Gastroesophageal sphincter (tissue), 4 donors: Measurements from ENCODE around the gene CD8B2. TPM values are rescaled to one million over a fixed set of nuclear protein-coding genes. Genes with fewer than 3 reads are reported as not detected.
"Not testable (repeated sequence)": the region's sequence is repeated elsewhere in the genome, so short reads cannot be mapped to it uniquely, and the experiment has no call there.

Experiments
- ATAC-seq: fragments of 150-250 bp; one replicate; pipeline ENCODE4 v1.9.1; 2016; ENCODE audit warnings: mild to moderate bottlenecking, moderate library complexity
- H3K27ac ChIP-seq, 4 donors: fragments of 200-600 bp; sonication (generic) in 3 of 4; 1 replicate in 3 of 4; 2 replicates in 1 of 4; pipeline ENCODE4 v1.5.1; 2016 to 2019
- H3K27me3 ChIP-seq: fragments of 200-600 bp; sonication (generic); one replicate; pipeline ENCODE4 v1.5.1; 2019
- H3K36me3 ChIP-seq, 2 donors: fragments of 200-600 bp; sonication (generic); one replicate each; pipeline ENCODE4 v1.5.1; 2019; ENCODE audit warnings: control low read depth in 1 of 2
- H3K4me1 ChIP-seq, 3 donors: fragments of 200-600 bp; sonication (generic); 1 replicate in 2 of 3; 2 replicates in 1 of 3; pipeline ENCODE4 v1.5.1; 2016 to 2019; ENCODE audit warnings: control low read depth in 2 of 3
- H3K4me3 ChIP-seq, 2 donors: fragments of 200-600 bp; sonication (generic); one replicate each; pipeline ENCODE4 v1.5.1; 2019; ENCODE audit warnings: mild to moderate bottlenecking in 1 of 2, moderate library complexity in 1 of 2
- H3K9me3 ChIP-seq, 3 donors: fragments of 200-600 bp; sonication (generic); one replicate each; pipeline ENCODE4 v1.5.1; 2017 to 2019; ENCODE audit warnings: control low read depth in 2 of 3
- CTCF ChIP-seq, 4 experiments: fragments of 200-600 bp in 2 of 4; fragments of 450-650 bp in 2 of 4; sonication (generic) in 1 of 4; IDR thresholded peaks; one replicate each; pipeline ENCODE4 v1.5.1; 2017 to 2019; ENCODE audit warnings: antibody characterized with exemption in 4 of 4, mild to moderate bottlenecking in 2 of 4, moderate library complexity in 2 of 4
- WGBS, 2 donors: methylation state at CpG; one replicate each; pipeline ENCODE4 v1.1.5; 2018; ENCODE audit warnings: low coverage in 1 of 2; 5-methylcytosine and 5-hydroxymethylcytosine counted together
- total RNA-seq, 4 donors: library from RNA; depleted of rRNA; stranded (reverse); fragments of >200 nt; gene quantifications; one replicate each; pipeline ENCODE4 v1.1.0, GENCODE V29; 2016

The CD8B2 gene
- total RNA-seq = under 1 TPM in 2 of 4 donors, not detected in 2; 0.08 to 0.13 TPM

DNA sequence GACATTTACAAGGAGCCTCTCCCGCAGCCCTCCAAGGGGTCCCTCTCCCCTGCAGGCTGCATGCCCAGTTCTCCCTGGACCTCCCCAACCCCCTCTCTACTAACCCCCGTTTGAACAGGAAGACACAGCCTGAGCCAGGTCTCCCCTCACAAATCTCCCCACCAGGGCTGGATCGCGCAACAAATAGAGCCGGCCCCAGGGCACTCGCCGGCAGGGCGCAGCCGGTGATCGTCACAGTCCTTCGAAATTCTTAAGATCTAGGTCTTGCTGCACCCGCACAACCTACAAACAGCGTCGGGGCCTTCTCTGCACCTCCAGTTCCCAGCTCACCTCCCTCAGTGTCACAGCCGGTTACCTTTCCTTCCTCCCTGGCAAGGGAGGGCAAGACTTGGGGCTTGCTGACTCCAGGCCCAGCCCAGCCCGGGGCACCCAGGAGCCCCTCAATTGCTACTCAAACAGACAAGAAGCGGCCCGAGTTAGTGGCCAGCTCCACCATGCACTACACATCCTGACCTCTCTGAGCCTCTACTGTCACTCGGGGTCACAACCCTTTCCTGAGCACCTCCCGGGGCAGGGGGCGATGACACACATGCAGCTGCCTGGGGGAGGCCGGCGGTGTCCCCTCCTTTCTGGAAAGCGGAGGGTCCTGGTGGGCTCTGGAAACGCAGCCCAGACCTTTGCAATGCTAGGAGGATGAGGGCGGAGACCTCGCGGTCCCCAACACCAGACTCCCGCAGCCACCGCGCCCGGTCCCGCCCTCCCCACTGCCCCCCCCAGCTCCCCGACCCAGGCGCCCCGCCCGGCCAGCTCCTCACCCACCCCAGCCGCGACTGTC lies at the start of gene CD8B2:
Gene CD8B2 (plus strand): TSS at position 814 of the 835 bp plus-strand sequence. CDS start 63 bp downstream, outside the sequence.
- not testable (repeated sequence) for H3K9me3 ChIP-seq, ATAC-seq, H3K4me3 ChIP-seq, H3K4me1 ChIP-seq, H3K27ac ChIP-seq, H3K36me3 ChIP-seq
- peaks cover 20% of the 10 kb centered on the region for H3K27me3 ChIP-seq
- no CpG with 5 or more reads among the region's 39 CpGs for WGBS, 2 donors

GRCh38 chr2:106461882-106462281 lies 25.3 kb upstream of the CD8B2 start:
- 85 to 100% methylated on average over 1 to 4 of the region's 10 CpGs for WGBS, 2 donors

DNA sequence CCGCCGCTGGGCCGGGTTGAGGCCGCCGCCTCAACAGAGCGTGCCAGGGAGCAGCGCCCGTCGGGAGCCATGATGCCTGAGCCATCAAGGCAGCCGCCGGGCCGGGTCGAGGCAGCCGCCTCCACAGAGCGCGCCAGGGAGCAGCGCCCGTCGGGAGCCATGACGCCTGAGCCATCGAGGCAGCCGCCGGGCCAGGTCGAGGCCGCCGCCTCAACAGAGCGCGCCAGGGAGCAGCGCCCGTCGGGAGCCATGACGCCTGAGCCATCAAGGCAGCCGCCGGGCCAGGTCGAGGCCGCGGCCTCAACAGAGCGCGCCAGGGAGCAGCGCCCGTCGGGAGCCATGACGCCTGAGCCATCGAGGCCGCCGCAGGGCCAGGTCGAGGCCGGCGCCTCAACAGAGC lies 19.6 kb upstream of the CD8B2 start:
- H3K9me3 ChIP-seq, ATAC-seq, H3K27ac ChIP-seq, H3K4me3 ChIP-seq, H3K36me3 ChIP-seq, H3K4me1 ChIP-seq, H3K27me3 ChIP-seq: not testable (repeated sequence)
- WGBS, 2 donors = 96% methylated on average over 5 of the region's 49 CpGs; no CpG with 5 or more reads in 1 of the 2 donors

More at GRCh38 chr2:106461882-106462281, 25.3 kb upstream of the CD8B2 start:
- not testable (repeated sequence) for H3K36me3 ChIP-seq, H3K27ac ChIP-seq, H3K9me3 ChIP-seq, H3K27me3 ChIP-seq, H3K4me1 ChIP-seq, ATAC-seq, H3K4me3 ChIP-seq

- H3K4me1 ChIP-seq, H3K27ac ChIP-seq, ATAC-seq, H3K27me3 ChIP-seq, H3K4me3 ChIP-seq, H3K9me3 ChIP-seq, H3K36me3 ChIP-seq: not testable (repeated sequence)
- WGBS, 2 donors = no CpG with 5 or more reads among the region's 45 CpGs
Observed at GRCh38 chr2:106468107-106468506, 19.1 kb upstream of the CD8B2 start, which contains the start of gene RGPD3. Gene RGPD3 (minus strand): TSS chr2:106468413. CDS start chr2:106468288, 125 bp downstream.

GRCh38 chr2:106470658-106471057 lies 16.5 kb upstream of the CD8B2 start:
- H3K9me3 ChIP-seq, H3K27me3 ChIP-seq, H3K4me1 ChIP-seq, H3K36me3 ChIP-seq, H3K27ac ChIP-seq, H3K4me3 ChIP-seq, ATAC-seq: not testable (repeated sequence)
- peak in 2 of 4 experiments; percentile 17 to 45 for TF ChIP-seq CTCF (IDR thresholded peaks at IDR 0.05)
- 0% methylated on average over 2 of the region's 4 CpGs; no CpG with 5 or more reads in 1 of the 2 donors for WGBS, 2 donors

DNA sequence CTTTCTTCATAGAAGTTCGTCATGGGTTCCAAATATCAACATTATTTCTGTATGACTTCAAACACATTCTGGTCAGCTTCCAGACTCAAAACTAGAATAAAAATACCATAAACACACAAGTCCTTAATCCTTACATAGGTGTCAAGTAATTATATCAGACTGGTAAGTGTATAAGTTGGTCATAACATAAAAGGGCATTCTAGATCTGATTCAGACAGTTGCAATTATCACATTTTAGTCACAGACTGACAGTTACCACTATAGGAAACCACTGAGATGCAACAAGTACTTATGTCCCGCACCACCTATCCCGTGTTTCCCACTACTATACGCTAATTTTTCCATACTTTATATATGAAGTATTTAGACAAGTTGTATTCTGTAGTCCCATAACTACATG lies 9.5 kb upstream of the CD8B2 start:
- not testable (repeated sequence) for H3K36me3 ChIP-seq, H3K4me1 ChIP-seq, H3K9me3 ChIP-seq, H3K4me3 ChIP-seq, ATAC-seq, H3K27ac ChIP-seq, H3K27me3 ChIP-seq
- 80 to 92% methylated on average over 1 of the region's 4 CpGs for WGBS, 2 donors

- not testable (repeated sequence) for H3K36me3 ChIP-seq, H3K27me3 ChIP-seq, H3K27ac ChIP-seq, H3K9me3 ChIP-seq, ATAC-seq, H3K4me1 ChIP-seq, H3K4me3 ChIP-seq
- no CpG with 5 or more reads among the region's 1 CpG for WGBS, 2 donors
Observed at GRCh38 chr2:106479563-106479962, 7.6 kb upstream of the CD8B2 start.

- H3K27ac ChIP-seq, H3K36me3 ChIP-seq, ATAC-seq, H3K4me1 ChIP-seq, H3K9me3 ChIP-seq, H3K4me3 ChIP-seq: not testable (repeated sequence)
- WGBS, 2 donors = 58% methylated on average over 9 of the region's 44 CpGs; no CpG with 5 or more reads in 1 of the 2 donors
- H3K27me3 ChIP-seq = peaks cover 20% of the 10 kb centered on the region
Observed at GRCh38 chr2:106487386-106488191, 425 bp downstream of the CD8B2 start.

GRCh38 chr2:106489701-106490100 lies 2.5 kb downstream of the CD8B2 start:
- ATAC-seq, H3K9me3 ChIP-seq, H3K4me1 ChIP-seq, H3K36me3 ChIP-seq, H3K27ac ChIP-seq, H3K4me3 ChIP-seq: not testable (repeated sequence)
- no CpG with 5 or more reads among the region's 6 CpGs for WGBS, 2 donors
- H3K27me3 ChIP-seq = peaks cover 20% of the 10 kb centered on the region

DNA sequence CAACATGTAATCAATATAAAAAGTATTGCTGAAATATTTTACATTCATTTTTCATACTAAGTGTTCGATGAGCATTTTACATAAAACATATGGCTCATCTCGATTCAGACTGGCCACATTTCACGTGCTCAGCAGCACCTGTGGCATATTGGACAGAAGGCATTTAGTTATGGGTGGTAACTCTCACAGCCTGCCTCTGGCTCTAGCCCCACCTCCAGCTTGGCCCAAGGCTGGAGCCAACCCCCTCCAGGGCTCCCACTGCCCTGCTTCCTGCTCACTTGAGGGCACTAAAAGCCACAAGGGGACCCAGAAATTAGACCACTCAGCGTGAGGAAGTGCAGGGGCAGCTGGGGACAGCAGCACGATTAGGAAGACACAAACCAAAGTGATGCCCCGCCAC lies 5.2 kb downstream of the CD8B2 start:
- H3K4me1 ChIP-seq, H3K27me3 ChIP-seq, H3K27ac ChIP-seq, H3K36me3 ChIP-seq, ATAC-seq, H3K9me3 ChIP-seq, H3K4me3 ChIP-seq: not testable (repeated sequence)
- WGBS, 2 donors = 81% methylated on average over 5 of the region's 6 CpGs; no CpG with 5 or more reads in 1 of the 2 donors

GRCh38 chr2:106492913-106493312 lies 5.7 kb downstream of the CD8B2 start:
- not testable (repeated sequence) for H3K36me3 ChIP-seq, H3K4me1 ChIP-seq, H3K27ac ChIP-seq, H3K27me3 ChIP-seq, ATAC-seq, H3K9me3 ChIP-seq, H3K4me3 ChIP-seq
- WGBS, 2 donors = 49 to 70% methylated on average over 3 to 4 of the region's 6 CpGs

GRCh38 chr2:106498549-106498948 lies 11.4 kb downstream of the CD8B2 start:
- no CpG with 5 or more reads among the region's 1 CpG for WGBS, 2 donors
- H3K27ac ChIP-seq, ATAC-seq, H3K4me3 ChIP-seq, H3K27me3 ChIP-seq, H3K9me3 ChIP-seq, H3K4me1 ChIP-seq, H3K36me3 ChIP-seq: not testable (repeated sequence)
